ENCODE results near the gene REN. TPM values are rescaled to one million over a fixed set of nuclear protein-coding genes. Genes with fewer than 3 reads are reported as not detected.
A peak's percentile ranks its signal among the peaks of the same experiment; 100 is the strongest.

Gene REN
- total RNA-seq, 1 donor from 2014 or later = 0.89 TPM

DNA sequence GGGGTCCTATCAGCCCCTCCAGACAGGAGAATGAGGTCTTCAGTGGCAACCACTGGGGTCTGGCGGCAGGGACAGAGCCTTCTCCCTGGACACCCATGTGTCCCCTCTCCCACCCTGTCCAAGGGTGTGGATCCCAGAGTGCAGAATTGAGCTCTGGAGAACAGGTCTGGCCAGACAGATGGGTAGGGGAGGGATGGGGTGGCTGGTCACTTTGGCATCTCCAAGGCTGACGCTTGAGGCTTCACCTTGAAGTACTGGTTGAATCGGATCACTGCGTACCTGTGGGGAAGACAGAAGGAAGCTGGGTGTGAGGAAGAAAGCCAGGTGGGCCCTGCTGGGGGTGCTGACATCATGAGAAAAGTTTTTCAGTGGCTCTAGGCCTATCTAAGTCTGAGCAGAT, 34.2 kb downstream of the REN start:
- DNase-seq (ENCODE audit: low spot score) = no peak

DNA sequence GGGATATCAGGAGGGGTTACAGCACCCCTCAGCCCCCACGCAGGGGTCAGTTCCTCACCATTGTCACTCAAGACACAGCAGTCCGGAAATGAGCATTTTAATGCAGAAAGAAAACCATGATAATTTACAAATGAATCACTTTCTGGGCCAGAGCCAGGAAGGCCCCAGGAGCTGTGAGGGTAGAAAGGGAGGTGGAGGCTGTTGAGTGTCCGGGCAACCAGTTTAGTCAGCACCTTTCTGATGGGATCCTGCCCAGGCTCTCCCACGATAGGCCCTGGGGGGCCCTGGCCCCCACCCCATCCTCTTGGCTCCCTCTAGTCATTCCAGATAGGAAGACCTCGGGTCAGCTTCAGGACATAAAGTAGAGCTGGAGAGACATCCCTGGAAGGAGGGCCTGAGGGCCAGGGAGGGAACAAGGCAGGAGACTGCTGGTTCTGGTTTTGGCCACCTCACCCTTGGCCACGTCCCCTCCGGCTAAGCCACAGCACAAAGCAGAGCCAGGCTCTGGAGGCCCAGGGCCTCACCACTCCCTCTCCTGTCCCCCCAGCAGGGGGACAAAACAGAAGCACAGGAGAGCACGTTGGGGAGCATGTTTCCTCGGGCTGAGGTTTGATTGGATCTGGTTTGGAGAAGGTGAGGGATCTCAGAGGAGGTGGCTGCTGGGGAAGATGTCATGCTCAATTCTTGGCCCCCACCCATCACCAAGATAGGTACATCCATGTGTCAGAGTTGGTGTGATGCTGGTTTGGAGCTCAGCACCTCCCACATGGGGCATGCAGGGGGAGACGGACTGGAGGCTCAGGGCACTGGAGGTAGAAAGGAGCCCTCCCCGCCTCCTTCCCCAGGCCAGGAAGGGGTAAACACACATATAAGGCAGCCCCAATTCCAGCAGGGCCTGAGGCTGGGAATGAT, 34.9 kb downstream of the REN start:
- DNase-seq (ENCODE audit: low spot score) = no peak

DNA sequence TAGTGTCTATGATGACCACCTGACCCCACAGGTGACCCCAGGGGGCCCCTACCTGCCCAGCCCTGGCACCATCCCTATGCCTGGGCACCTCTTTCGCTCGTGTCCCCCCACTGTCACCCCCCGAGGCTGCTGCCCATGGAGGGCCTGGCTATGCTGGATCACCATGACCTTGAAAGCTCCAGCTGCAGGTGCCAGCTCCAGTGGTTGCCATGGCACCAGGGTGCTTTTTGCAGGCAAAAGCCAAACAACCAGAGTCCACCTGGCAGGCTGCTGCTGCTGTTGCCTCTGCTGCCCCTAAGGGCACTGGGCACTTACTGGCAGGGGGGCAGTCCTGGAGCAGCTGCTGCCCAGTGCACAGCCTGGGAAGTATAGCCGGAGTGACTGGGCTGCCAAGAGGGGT, 36.0 kb downstream of the REN start:
- no peak for DNase-seq (ENCODE audit: low spot score)

DNA sequence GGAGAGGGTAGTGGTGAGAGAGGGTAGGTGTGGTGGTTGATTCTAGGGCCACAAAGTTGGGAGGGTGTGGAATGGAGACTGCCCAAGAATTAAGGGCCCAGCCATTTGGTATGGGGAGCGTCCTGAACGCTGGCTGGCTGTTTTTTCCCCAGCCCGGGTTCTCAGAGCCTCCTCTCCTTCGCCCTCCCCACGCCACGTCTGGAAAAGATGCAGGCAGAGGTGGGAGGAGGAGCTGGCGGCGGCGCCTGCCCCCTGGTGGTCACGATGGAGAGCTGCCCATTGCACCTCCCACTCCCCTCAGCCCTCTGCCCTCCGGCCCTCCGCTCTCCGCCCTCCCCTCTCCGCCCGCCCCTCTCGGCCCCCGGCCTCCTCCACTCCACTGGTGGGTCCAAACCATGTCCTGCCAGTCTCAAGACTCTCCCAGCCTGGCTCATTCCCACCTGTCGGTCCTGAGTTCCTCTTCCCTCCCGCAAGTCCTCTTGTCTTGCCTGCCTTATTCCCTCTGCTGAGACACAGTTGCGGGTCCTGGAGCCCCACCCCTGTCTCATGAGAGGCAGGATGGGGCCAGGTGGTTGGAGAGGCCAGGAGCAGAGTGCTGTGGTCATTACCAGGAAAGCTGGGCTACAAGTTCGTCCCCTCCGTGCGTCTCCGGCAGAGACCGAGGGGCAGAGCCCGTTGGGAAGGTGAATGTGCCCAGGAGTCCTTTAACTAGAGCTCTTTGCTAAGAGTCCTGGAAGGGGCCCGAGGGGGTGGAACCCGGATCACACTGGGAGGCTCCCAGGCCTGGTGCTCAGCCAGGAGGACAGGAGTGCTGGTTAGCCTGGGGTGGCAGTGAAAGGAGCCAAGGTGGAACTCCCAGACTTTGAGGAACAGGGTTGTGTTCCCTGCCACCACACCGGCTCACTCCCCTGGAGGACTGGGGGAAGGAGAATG, 36.9 kb downstream of the REN start:
- DNase-seq (ENCODE audit: low spot score) = peak; percentile 77

DNA sequence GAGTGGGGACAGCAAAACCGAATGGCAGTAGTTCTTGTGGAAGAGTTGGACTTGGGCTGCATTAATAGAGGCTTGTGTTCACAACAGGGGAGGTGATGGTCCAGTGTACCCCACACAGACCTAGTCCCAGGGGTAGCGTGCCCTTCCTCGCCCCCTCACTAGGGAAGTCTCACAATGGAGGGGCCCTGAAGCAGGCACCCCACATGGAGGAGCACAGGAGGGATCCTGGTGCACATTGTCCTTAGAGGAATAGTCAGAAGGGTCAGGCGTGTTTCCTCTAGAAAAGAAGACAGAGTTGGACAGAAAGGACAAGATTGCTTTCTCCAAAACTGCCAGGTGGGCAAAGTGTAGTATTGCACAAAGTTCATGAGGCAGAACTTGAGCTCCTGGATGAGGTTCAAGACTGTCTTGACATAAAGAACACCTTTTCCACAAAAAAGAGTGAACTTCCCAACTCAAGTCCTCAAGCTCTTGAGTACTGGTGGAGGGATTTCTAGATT, 37.6 kb downstream of the REN start:
- DNase-seq (ENCODE audit: low spot score) = no peak

DNA sequence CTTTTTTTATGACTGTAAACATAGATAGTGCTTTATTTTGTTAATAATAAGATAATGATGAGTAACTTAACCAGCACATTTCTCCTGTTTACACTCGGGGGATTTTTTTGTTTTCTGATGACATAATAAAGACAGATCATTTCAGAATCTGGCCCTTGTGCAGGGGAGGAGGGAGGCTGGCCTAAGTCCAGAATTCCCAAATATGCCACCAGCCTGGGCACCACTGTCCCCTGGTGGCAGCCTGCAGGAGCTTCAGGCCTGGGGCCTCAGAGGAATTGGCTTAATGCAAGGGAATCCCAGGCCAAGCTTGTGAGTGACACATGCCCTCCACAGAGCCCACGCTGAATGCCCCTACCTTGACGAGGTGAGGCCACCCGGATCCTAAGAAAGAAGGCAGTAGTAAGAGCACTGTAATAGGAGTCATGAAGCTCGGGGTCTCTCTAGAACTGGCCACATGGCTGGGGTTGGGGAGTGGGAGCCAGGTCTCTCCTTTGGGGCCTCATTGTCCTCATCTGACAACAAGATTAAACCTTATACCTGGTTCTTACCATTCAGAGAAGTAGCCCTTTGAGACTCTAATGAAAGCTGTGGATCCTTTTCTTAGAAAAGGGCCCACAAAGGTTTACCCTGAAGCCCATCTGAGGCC, 38.4 kb downstream of the REN start:
- DNase-seq (ENCODE audit: low spot score) = peak; percentile 82

DNA sequence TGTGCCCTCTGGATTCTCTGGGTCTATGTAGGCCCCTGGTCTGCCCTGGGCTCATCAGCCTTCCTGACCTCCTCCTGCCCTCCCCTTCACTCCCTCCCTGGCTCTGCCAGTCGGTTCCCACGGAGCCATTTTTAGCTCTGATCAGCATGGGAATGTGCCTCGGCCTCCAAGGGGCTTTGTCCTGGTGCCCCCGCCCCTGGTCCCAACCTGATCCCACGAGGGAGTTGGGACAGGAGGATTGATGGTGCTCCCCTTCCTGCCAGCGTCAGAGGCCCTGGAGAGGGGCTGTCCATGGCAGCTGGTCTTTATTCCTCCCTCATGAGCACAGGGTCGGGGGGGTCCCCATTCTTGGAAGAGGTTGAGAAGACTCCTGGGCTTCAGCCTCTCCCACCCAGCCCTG, 39.2 kb downstream of the REN start:
- no peak for DNase-seq (ENCODE audit: low spot score)

DNA sequence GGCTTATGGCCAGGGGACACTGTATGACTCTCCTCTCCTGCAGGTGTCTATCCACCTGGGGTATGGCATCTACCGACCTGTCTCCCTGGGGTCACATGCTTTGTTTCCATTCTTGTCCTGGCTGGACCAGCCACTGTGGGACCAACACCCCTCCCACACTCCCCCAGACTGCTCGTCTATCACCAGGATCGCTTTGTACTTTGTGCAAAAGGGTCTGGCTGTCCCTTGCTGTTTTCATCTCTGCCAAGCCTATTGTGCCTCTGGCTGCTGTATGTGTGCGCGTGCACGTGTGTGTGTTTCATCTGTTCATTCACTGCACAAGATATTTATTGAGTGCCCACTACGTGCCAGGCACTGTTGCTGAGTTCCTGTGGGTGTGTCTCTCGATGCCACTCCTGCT, 39.8 kb downstream of the REN start:
- DNase-seq (ENCODE audit: low spot score) = no peak

DNA sequence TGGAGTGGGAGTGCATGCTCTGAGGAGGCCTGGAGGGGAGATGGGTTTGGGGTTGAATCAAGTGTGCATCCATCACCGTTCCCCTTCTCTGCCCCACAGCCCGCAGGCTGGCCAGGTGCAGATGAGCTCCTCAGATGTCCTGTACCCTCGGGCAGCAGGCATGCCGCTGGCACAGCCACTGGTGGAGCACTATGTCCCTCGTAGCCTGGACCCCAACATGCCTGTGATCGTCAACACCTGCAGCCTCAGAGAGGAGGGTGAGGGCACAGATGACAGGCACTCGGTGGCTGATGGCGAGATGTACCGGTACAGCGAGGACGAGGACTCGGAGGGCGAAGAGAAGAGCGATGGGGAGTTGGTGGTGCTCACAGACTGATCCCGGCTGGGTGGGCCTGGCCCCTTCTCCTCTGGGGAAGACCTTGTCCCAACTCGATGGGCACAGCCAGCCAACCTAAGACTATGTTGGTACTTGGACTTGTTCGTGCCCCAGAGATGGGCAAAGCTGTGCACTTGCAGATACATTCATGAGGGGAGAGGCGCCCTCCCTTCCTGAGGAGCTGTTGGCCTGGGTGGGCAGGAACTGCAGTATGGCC, 40.3 kb downstream of the REN start:
- no peak for DNase-seq (ENCODE audit: low spot score)

DNA sequence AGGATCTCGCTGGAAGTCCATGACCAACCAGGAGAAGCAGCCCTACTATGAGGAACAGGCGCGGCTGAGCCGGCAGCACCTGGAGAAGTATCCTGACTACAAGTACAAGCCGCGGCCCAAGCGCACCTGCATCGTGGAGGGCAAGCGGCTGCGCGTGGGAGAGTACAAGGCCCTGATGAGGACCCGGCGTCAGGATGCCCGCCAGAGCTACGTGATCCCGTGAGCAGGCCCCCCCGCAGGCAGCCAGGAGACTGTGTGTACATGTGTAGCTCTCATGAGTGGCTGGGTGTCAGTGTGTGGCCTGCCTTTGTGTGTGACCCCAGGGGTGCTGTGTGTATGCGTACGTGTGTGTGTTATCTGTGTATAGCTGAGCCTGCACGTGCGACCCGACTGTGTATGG, 41.5 kb downstream of the REN start:
- no peak for DNase-seq (ENCODE audit: low spot score)

DNA sequence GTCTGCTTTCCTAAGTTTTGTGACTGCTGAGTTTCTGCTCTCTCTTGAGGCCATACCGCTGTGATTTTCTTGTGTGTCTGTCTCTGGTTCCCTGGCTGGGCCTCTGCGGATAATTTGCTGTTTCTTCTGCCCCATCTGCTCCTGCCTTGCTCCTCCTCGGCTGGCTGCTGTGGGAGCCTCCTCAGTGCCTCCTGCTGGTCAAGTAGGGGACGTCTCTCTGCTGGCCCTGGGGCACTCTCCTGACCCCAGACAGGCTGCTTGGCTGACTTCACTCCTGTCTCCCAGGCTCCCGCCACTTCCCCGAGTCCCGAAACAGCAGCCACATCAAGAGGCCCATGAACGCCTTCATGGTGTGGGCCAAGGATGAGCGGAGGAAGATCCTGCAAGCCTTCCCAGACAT, 42.8 kb downstream of the REN start:
- no peak for DNase-seq (ENCODE audit: low spot score)

DNA sequence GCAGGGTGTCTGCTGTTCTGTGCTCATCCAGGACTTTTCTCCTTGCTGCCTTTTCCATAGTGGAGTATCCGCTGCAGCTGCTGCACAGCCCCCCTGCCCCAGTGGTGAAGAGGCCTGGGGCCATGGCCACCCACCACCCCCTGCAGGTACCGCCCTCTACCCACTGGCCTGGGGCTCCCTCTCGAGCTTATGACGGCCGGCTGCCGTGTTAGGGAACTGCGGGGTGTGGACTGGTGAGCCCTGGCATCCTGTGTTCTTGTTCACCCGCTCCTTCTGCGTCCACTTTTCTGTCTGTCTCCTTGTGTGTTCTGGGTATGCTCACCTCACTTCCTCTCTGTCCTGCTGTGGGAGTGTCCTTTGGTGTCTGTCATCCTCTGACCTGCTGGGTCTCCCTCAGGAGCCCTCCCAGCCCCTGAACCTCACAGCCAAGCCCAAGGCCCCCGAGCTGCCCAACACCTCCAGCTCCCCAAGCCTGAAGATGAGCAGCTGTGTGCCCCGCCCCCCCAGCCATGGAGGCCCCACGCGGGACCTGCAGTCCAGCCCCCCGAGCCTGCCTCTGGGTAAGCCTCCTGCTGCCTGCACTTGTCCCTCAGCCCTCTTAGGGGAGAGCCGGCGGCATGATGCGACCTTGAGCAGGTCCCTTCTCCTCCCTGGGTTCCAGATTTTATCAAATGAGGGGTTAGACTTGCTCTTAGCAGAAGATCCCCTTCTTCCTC, 44.1 kb downstream of the REN start:
- DNase-seq (ENCODE audit: low spot score) = no peak

DNA sequence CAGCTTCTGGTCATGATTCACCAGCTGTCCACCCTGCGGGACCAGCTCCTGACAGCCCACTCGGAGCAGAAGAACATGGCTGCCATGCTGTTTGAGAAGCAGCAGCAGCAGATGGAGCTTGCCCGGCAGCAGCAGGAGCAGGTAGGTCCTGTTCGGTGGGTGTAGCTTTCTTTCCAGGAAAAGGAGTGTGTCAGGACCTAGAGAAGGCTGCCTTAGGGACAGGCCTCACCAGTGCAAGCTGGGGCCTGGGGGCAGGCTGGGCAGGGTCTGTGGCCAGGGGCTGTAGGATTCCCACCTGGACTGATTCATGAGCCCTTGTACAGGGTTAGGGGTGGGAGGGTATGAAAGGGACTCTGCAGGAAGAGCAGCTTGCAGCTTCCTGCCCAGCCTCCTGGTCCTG, 49.6 kb downstream of the REN start:
- DNase-seq (ENCODE audit: low spot score) = no peak

DNA sequence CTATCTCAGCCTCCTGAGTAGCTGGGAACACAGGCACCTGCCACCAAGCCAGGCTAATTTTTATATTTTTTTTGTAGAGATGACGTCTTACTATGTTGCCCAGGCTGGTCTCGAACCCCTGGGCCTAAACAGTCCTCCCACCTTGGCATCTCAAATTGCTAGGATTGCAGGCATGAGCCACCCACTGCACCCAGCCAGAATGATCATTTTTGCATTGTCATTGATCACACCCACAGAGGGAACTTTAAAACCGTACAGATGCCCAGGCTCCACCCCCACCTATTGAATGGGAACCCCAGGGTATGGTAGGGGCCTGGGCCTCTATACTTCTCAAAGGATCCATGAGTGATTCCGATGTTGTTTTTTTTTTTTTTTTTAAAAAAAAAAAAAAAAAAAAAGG, 51.0 kb downstream of the REN start:
- no peak for DNase-seq (ENCODE audit: low spot score)

DNA sequence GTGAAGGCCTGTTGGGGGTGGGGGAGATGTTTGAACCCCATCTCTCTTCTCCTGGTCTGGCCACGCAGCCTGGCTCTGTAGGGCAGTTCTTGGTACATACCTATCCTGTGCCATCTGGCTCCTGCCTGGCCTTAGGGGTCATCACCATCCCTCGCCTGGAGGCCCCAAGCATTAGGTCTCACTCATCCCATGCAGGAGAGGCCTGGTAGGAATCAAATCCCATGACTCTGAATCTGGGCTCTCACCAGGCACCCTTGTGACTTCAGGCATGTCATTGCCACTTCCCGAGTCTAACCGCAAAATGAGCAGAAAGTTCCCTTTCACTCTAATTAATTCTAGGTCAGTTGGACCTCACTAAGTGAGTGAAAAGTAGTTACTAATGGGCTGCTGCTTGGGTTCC, 51.5 kb downstream of the REN start:
- no peak for DNase-seq (ENCODE audit: low spot score)

DNA sequence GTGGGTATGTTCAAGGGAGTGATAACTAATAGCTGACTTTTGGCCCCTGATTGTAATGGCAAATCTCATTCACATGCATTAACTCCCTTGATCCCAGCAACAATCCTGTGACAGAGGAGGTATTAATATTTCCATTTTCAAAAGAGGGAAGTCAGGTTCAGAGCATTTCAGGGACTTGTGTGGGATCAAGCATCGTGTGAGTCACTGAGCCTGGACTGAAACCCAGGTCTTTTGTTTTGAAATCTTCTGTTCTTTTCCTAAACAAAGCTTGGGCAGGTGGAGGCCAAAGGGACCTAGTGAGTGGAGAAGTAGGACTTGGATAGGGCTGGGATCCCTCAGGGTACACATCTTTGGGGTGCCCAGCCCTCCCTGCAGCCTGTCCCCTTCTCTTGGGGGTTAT, 52.2 kb downstream of the REN start:
- no peak for DNase-seq (ENCODE audit: low spot score)

DNA sequence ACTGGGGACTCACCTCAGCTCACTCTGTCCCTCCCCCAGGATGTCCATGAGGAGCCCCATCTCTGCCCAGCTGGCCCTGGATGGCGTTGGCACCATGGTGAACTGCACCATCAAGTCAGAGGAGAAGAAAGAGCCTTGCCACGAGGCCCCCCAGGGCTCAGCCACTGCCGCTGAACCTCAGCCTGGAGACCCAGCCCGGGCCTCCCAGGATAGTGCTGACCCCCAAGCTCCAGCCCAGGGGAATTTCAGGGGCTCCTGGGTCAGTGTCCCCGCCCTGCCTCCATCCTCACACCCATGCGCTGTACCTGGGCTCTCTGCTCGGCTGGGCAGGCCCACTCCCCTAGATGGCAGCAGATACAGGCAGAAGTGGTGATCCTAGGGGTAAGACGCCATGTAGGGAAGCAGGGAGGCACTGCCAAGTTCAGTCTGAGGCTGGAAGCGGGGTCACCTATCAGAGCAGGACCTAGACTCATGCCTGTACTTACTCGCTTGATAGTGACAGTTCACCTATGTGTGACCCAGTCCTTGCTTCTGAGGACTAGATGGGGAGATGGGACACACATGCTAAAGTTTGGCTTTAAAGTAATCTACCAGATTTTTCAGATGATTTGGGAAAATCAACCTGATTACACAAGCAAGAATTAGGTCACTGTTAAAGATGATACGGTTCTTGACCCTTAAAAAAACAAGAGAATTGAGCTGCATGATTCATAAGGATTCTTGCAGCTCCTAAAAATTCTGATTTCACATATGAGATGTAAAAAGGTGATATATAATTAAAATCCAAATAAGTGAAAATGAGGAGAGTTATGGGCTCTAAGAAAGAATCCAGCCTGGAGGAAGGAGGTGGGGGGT, 53.0 kb downstream of the REN start:
- no peak for DNase-seq (ENCODE audit: low spot score)

DNA sequence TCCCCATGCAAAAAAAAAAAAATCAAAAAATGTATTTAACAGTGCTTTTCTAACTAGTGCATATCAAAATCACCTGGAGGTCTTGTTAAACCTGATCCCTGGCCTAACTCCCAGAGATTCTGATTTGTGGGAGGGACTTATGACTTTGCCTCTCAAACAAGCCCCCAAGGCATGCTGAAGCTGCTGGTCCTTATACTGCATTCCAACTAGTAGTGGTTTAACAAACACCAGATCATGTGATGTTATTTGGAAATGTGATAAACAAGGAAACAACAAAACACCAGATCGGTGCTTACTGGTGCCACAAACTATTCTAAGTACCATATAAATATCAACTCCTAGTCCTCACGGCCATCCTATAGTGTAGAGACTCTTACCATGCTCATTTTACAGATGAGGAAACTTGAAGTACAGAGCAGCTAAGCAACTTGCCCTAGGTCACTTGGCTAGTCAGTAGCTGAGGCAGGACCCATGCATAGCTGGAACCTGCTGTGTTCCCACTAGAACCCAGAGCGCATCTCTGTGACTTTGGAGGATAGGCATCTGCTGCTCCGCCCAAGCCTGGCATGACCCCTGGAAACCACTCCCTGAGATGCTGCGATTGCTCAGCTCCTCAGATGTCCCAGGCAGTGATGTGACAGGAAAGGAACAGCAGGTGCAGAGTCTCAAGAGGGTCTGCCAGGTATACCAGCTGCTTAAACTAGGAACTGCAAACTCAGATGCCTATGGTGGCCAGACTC, 55.1 kb downstream of the REN start:
- no peak for DNase-seq (ENCODE audit: low spot score)

Data from ureter (tissue), 1 donor.